NCI-H82 treated with DMSO at 0.1 percent for 48 hours (cell line): ENCODE measurements around the gene KRT9.
"Not testable (repeated sequence)": the region's sequence is repeated elsewhere in the genome, so short reads cannot be mapped to it uniquely, and the experiment has no call there.

Experiments
- DNase-seq: peaks from one replicate; lab custom pipeline; 2025; ENCODE audit not compliant: unreplicated experiment; lab: John Stamatoyannopoulos, UW

KRT9 gene

GRCh38 chr17:41571561-41572434 lies at the start of gene KRT9:
KRT9 (minus strand) TSS chr17:41572059; CDS start chr17:41571992, 67 bp downstream.
- DNase-seq: no peak

DNA sequence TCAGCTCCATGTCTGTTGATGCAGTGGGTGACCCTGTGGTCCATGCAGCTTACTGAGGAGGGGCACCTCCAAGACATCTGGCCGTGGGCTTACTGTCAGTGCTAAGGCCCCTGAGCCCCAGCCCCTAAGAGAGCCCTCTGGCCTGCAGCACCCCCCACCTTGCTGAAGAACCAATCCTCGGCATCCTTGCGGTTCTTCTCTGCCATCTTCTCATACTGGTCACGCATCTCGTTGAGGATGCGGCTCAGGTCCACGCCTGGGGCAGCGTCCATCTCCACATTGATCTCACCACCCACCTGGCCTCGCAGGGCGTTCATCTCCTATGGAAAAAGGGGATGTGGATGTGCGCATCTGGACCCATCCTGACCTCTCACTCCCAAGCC lies 49.6 kb upstream of the KRT9 start:
- not testable (repeated sequence) for DNase-seq

DNA sequence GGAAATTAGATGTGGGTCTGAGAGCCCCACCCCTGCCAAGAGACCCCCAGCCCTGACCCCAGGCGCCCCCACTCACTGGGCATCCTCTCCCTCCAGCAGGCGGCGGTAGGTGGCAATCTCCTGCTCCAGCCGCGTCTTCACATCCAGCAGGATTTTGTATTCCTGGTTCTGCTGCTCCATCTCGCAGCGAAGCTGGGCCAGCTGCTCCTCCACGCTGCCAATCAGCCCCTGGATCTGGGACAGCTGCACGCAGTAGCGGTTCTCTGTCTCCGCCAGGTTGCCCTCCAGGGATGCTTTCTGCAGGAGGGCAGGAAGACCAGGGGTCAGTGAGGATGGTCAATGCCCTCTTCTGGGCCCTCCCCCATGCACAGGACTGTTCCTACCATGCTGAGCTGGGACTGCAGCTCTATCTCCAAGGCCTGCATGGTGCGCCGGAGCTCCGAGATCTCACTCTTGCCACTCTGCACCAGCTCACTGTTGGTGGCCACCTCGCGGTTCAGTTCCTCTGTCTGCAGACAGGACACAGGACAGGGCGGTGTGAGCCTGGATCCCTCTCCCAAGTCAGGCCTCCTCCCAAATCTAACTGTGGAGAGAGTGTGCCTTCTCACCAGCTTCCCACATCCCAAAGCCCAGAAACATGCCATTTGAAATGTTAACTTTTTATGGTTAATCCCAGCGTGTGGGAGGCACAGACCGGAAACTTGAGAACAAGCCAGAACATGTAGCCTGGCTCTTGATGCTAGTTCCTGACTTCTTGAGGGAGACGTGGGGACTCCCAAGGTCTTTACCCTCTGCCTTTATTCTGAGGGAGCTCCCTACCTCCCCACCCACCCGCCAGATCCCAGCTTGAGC lies 49.0 kb upstream of the KRT9 start:
- DNase-seq: no peak

DNA sequence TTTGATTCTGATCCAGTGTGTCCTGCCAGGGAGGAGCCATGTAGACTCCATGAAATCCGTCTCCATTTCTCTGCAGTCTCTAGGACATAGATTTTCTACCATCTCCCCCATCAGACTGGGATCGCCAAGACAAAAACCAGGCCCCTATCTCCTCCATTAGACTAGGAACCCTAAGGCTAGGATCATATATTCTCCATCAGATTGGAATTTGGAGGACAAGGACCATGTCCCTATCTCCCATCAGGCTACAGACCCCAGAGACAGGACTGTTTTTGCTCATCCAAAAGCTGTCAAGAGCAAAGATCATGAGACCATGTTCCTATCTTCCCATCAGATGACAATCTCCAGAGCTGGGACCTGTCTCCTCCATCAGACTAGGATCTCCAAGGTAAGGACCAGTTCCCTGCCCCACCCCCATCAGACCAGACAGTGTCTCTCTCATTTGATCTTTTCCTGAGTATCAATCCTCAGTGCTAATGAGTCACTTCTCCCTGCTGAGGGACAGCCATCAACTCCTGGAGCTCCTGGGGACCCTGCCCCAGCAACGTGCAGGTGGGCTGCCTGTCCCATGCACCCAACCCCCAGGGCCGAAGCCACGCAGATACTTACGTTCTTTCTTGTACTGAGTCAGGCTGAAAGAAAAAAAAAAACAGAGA lies 48.2 kb upstream of the KRT9 start:
- not testable (repeated sequence) for DNase-seq

DNA sequence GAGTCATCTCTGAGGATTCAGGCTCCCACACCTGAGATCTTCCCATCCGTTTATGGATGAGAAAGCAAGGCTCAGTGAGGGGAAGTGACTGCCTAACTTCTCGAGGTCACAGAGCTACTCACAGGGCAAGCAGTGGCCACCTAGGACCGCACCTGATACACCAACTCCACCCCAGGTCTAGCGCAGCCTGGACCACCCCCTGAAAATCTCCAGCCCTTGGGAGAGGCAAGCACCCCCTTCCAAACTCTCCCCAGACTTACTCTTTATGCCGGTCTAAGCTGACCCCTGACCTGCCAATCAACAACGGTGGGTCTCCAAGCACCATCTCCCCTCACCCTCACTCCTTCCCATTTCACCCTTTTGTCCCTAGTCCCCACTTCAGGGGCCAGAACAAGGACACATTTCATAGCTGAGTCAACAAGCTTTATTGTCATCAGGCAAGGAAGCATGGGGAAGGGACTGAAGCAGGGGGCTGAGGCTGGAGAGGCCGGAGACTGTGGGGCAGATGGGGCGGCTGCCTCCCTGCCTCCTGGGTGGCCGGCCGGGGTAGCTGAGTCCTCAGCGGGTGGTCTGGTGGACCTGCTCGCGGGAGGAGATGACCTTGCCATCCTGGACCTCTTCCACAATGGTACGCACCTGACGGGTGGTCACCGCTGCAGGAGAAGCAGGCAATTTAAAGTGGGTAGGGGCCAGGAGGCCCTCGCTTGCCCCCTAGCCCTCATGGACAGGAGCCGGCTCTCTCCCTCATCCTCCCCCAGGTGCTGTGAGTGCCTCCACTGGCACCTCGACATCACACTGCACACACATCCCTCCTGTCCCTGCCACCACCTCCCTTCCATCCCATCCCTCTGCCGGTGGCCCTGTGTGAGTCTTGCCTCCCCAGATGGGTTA lies 47.4 kb upstream of the KRT9 start:
- no peak for DNase-seq

- no peak for DNase-seq
These were observed 46.6 kb upstream of the KRT9 start for GRCh38 chr17:41618341-41619035.

GRCh38 chr17:41617698-41618097 lies 45.8 kb upstream of the KRT9 start:
- no peak for DNase-seq

- DNase-seq: no peak
These were observed 45.3 kb upstream of the KRT9 start for GRCh38 chr17:41617136-41617535.

DNA sequence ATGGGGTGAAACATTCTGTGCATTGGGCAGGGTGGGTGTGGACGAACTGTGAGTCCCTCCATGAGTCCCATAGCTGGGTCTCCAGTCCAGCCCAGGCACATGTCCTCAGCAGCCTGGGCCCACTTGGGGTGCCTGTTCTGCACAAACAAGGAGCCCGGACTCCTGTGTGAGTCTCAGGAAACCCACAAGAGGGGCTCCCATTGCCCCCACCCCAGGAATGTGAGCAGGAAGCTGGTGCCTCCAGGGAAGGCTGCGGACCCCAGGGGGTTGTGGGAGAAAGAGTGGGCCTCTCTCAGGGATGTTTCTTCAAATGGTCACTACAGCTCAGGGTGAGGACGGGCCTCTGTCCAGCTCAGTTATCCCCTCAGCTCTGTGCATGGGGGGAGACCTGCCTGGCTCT lies 44.6 kb upstream of the KRT9 start:
- not testable (repeated sequence) for DNase-seq

DNA sequence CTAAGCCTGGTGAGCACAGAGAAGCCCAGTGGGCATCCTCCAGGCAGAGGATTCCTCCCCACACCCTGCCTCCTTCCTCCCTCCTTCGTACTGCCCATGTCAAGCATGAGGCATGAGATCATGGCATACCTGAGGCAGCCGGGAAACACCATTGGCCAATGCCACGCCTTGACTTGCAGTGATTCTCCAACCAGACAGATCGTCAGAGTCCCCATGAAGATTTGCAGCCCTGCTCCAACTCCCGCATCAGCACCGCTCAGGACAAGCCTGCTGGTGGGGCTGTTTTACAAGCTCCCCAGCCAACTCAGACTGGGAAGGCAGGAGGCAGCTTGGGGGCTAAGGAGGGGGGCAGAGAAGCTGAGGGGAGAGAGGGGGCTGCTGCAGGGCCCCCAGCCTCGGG lies 43.6 kb upstream of the KRT9 start:
- no peak for DNase-seq

GRCh38 chr17:41614767-41615166 lies 42.9 kb upstream of the KRT9 start:
- not testable (repeated sequence) for DNase-seq

DNA sequence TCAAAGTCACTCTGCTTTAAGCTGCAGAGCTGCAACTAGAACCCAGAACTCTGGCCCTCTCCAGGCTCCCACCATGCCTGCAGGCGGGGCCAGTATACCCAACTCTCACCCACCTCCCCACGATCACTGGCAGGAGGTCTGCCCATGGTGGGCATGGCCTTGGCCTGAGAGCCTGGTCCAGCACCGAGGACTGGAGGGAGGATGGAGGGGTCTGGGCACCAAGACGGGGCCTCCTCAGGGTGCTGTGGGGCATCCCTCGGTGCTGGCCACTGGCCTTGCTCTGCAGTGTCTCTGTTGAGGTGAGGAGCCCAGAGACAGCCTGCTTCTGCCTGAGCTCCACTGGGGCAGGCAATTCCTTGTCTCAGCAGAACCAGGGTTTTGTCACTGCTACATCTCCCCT lies 42.2 kb upstream of the KRT9 start:
- DNase-seq: no peak

- DNase-seq: no peak
These were observed 41.6 kb upstream of the KRT9 start for GRCh38 chr17:41613277-41614082.

- DNase-seq: not testable (repeated sequence)
These were observed 40.7 kb upstream of the KRT9 start, which contains the start of gene KRT16 for GRCh38 chr17:41612376-41613160. KRT16 (minus strand) TSS chr17:41612767; CDS start chr17:41612688, 79 bp downstream.

DNA sequence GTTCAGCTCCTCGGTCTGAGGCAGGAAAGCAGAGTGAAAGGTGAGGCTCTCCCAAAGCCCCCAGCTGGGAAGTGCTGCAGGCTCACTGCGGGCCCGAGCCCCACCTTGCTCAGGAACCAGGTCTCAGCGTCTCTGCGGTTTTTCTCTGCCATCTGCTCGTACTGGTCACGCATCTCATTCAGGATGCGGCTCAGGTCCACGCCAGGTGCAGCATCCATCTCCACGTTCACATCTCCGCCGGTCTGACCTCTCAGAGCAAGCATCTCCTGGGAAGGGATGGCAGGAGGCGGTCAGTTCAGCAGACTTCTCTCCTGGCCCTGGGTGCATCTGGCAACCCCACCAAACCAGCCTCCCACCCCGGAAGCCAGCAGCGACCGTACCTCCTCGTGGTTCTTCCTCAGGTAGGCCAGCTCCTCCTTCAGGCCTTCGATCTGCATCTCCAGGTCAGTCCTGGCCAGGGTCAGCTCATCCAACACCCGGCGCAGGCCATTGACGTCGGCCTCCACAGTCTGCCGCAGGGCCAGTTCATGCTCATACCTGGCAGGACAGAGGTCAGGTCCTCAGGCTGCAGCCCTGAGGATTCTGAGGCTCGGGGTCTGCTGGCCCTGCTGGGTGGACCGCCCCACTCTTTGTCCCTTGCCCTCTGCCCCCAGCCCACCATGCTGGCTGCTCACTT lies 39.2 kb upstream of the KRT9 start:
- no peak for DNase-seq

DNA sequence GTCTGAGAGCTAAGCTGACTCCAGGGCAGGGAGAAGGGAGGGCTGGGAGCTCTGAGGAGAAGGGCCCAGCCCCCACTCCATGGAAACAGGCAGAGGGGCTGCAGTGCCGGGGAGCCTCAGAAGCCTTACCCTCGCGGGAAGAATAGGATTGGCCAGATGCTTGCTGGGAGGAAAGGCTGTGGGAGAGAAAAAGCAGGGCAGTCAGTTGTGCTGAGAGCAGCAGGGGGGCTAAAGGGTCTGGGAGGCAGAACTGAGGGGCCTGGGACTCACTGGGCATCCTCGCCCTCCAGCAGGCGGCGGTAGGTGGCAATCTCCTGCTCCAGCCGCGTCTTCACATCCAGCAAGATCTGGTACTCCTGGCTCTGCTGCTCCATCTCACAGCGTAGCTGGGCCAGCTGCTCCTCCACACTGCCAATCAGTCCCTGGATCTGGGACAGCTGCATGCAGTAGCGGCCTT lies 38.2 kb upstream of the KRT9 start:
- not testable (repeated sequence) for DNase-seq

DNA sequence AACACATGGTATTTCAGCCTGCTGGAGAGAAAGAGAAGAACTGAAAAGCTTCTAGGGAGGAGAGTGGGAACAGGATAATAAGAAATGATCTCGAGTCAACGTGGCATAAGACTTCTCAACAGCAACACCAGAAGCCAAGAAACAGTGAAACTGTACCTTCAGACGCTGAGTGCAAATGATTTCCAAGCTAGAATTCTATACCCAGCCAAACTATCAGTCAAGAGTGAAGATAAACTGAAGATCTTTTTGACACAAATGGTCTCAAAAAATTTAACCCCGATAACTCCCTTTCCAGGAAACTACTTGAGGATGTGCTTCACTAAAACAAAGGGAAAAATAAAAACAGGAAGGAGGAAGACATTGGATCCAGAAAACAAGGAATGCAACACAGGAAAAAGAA lies 35.1 kb upstream of the KRT9 start:
- DNase-seq: not testable (repeated sequence)
